OCI-LY1 (cell line): Measurements from ENCODE around the gene SEMA3G.
A peak's percentile ranks its signal among the peaks of the same experiment; 100 is the strongest.

ENCODE experiments used
- H2AFZ ChIP-seq: fragments of 200-600 bp; sonication (generic), shearing (Covaris generic); 2 replicates; pipeline ENCODE4 v1.6.0; 2014; ENCODE audit warnings: antibody characterized with exemption, mild to moderate bottlenecking, low read length
- H3F3A ChIP-seq: fragments of 200-600 bp; sonication (generic), shearing (Covaris generic); 2 replicates; pipeline ENCODE4 v1.6.0; 2014; ENCODE audit warnings: mild to moderate bottlenecking, antibody characterized with exemption, low read length, moderate library complexity; ENCODE audit not compliant: insufficient read depth
- H3K27ac ChIP-seq: fragments of 200-600 bp; sonication (generic); 2 replicates; pipeline ENCODE4 v1.5.1; 2014; ENCODE audit warnings: low read length, mixed run types, mild to moderate bottlenecking, low read depth; ENCODE audit not compliant: poor library complexity, severe bottlenecking
- H3K27me3 ChIP-seq: fragments of 200-600 bp; sonication (generic); 2 replicates; pipeline ENCODE4 v1.6.0; 2014; ENCODE audit warnings: antibody characterized with exemption, mild to moderate bottlenecking, low read length, moderate library complexity; ENCODE audit not compliant: insufficient read depth
- H3K36me3 ChIP-seq: fragments of 200-600 bp; sonication (generic); 2 replicates; pipeline ENCODE4 v1.6.1; 2014; ENCODE audit warnings: mild to moderate bottlenecking, antibody characterized with exemption, low read length, moderate library complexity, mixed read lengths; ENCODE audit not compliant: insufficient read depth
- H3K4me1 ChIP-seq: fragments of 200-600 bp; sonication (generic); 2 replicates; pipeline ENCODE4 v1.5.1; 2014; ENCODE audit warnings: mild to moderate bottlenecking, low read length, moderate library complexity; ENCODE audit not compliant: insufficient read depth, severe bottlenecking
- H3K4me2 ChIP-seq: fragments of 200-600 bp; sonication (generic), shearing (Covaris generic); 2 replicates; pipeline ENCODE4 v1.6.1; 2014; ENCODE audit warnings: low read length
- H3K4me3 ChIP-seq: fragments of 200-600 bp; sonication (generic); 2 replicates; pipeline ENCODE4 v1.5.1; 2014; ENCODE audit warnings: low read length, low read depth, mild to moderate bottlenecking, mixed read lengths; ENCODE audit not compliant: poor library complexity, severe bottlenecking
- H3K79me2 ChIP-seq: fragments of 200-600 bp; shearing (Covaris generic); 2 replicates; pipeline ENCODE4 v1.6.1; 2016; ENCODE audit warnings: mixed run types, low read length, mixed read lengths; ENCODE audit not compliant: insufficient read depth
- H3K9ac ChIP-seq: fragments of 200-600 bp; sonication (generic), shearing (Covaris generic); 2 replicates; pipeline ENCODE4 v1.6.1; 2014; ENCODE audit warnings: mild to moderate bottlenecking, low read length, mixed read lengths
- H3K9me2 ChIP-seq: fragments of 200-600 bp; sonication (generic), shearing (Covaris generic); 2 replicates; pipeline ENCODE4 v1.6.1; 2014; ENCODE audit warnings: low read depth, mild to moderate bottlenecking, low read length, mixed read lengths
- H3K9me3 ChIP-seq: fragments of 200-600 bp; shearing (Covaris generic); 2 replicates; pipeline ENCODE4 v1.6.1; 2014; ENCODE audit warnings: low read length, mixed read lengths
- H4K20me1 ChIP-seq: fragments of 200-600 bp; sonication (generic), shearing (Covaris generic); 2 replicates; pipeline ENCODE4 v1.6.0; 2016; ENCODE audit warnings: mild to moderate bottlenecking, low read length; ENCODE audit not compliant: insufficient read depth
- EZH2 ChIP-seq: fragments of 200-600 bp; sonication (generic), shearing (Covaris generic); IDR thresholded peaks from 2 replicates; pipeline ENCODE4 v1.8.0; 2017; ENCODE audit warnings: borderline replicate concordance, mixed run types, mild to moderate bottlenecking, antibody characterized with exemption, low read length, moderate library complexity, mixed read lengths
- TF ChIP-seq, protein P1 (sequence below): fragments of 200-600 bp; sonication (generic), shearing (Covaris generic); IDR thresholded peaks from 2 replicates; pipeline ENCODE4 v1.5.1; 2017; ENCODE audit warnings: mild to moderate bottlenecking, antibody characterized with exemption, low read length, moderate library complexity, mixed read lengths

SEMA3G gene

DNA sequence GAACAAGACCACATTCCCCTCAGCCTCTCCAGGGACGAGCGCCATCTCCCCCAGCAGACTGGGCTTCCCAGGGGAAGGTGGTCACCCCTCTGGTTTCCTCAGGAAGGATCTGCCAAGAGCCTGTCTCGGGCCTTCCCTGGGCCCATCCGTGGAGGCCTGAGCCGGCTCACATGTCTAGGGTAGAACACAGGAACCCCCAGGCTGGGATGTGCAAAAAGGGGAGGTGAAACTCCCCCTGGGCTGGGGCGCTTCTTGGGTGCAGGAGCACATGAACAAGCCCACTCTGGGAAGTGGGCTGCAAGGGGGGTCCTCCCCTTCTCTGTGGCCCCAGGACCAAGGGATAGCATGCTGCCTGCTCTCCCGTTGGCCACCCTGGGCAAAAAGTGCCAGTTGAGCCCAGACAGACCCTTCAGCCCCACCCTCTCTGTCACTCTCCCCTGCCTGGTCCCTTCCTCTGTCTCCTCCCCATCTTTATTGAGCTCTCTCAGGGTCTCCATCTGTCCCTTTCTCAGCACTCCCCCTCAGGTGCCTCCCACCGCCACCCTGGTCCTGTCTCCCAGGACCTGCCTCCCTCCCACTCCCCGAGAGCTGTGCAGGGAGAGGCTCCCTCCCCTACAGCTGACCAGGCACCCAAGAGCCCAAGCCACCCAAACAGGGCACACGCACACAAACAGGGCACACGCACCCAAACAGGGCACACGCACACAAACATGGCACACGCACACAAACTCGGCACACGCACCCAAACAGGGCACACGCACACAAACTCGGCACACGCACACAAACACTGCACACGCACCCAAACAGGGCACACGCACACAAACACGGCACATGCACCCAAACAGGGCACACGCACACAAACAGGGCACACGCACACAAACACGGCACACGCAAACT lies 864 bp downstream of the SEMA3G start:
- Histone ChIP-seq H3K36me3 (no peaks in the 10 kb centered on the region), H3K4me3 (peak overlapping the region; percentile 22), H3F3A (no peaks in the 10 kb centered on the region), H3K27me3 (peaks cover 10% of the 10 kb centered on the region; the same call in 1 of the 2 replicates), H3K27ac (no peak overlapping the region), H3K9me2 (no peaks in the 10 kb centered on the region), H2AFZ (no peak overlapping the region), H3K9me3 (no peaks in the 10 kb centered on the region), H4K20me1 (no peaks in the 10 kb centered on the region), H3K9ac (no peak overlapping the region), H3K79me2 (no peaks in the 10 kb centered on the region), H3K4me1 (peaks cover 11% of the 10 kb centered on the region), H3K4me2 (peak overlapping the region; percentile 26; the same call in 1 of the 2 replicates)
- no peak for TF ChIP-seq EZH2
- TF ChIP-seq, protein P1, sequence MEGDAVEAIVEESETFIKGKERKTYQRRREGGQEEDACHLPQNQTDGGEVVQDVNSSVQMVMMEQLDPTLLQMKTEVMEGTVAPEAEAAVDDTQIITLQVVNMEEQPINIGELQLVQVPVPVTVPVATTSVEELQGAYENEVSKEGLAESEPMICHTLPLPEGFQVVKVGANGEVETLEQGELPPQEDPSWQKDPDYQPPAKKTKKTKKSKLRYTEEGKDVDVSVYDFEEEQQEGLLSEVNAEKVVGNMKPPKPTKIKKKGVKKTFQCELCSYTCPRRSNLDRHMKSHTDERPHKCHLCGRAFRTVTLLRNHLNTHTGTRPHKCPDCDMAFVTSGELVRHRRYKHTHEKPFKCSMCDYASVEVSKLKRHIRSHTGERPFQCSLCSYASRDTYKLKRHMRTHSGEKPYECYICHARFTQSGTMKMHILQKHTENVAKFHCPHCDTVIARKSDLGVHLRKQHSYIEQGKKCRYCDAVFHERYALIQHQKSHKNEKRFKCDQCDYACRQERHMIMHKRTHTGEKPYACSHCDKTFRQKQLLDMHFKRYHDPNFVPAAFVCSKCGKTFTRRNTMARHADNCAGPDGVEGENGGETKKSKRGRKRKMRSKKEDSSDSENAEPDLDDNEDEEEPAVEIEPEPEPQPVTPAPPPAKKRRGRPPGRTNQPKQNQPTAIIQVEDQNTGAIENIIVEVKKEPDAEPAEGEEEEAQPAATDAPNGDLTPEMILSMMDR, result no peak

DNA sequence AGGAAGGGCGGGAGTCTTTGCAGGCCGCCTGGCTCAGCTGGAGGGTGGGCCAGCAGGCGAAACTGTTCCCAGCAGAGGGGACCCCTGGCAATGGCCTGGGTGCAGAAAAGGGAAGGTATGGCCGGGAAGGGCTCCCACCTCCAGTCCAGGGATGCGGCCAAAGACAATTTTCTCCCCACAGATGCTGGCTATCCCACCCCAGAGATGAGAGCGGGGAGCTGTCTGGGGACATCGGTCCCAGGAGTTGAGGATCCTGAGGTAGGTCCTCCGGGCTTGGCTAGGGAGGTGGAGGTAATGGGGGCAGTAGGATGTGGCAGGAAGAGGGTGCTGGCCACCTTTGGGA lies 1.7 kb downstream of the SEMA3G start:
- Histone ChIP-seq H3K9me3 (no peaks in the 10 kb centered on the region), H3K27me3 (peaks cover 10% of the 10 kb centered on the region; the same call in 1 of the 2 replicates), H3K9me2 (no peaks in the 10 kb centered on the region), H3F3A (no peaks in the 10 kb centered on the region), H3K27ac (no peak overlapping the region), H4K20me1 (no peaks in the 10 kb centered on the region), H3K36me3 (no peaks in the 10 kb centered on the region), H3K4me2 (no peak overlapping the region), H3K4me1 (peaks cover 11% of the 10 kb centered on the region), H2AFZ (no peak overlapping the region), H3K4me3 (no peak overlapping the region), H3K79me2 (no peaks in the 10 kb centered on the region), H3K9ac (no peak overlapping the region)
- TF ChIP-seq, protein P1, result no peak
- TF ChIP-seq EZH2, result no peak

- Histone ChIP-seq H3K9me3 (no peaks in the 10 kb centered on the region), H3K9ac (no peak overlapping the region), H3K9me2 (no peaks in the 10 kb centered on the region), H3K4me1 (peaks cover 11% of the 10 kb centered on the region), H2AFZ (no peak overlapping the region), H3F3A (no peaks in the 10 kb centered on the region), H3K4me2 (no peak overlapping the region), H3K27me3 (peaks cover 10% of the 10 kb centered on the region; the same call in 1 of the 2 replicates), H3K79me2 (no peaks in the 10 kb centered on the region), H3K4me3 (no peak overlapping the region), H3K36me3 (no peaks in the 10 kb centered on the region), H4K20me1 (no peaks in the 10 kb centered on the region), H3K27ac (no peak overlapping the region)
- TF ChIP-seq, protein P1, result no peak
- TF ChIP-seq EZH2, result no peak
These were observed 2.3 kb downstream of the SEMA3G start for GRCh38 chr3:52442409-52443267.
